Measurements from ENCODE around the gene CNKSR3.

GRCh38 chr6:154359679-154360078 lies 150.8 kb downstream of the CNKSR3 start:
- no peak for TF ChIP-seq CTCF (IDR thresholded peaks at IDR 0.05)
- TF ChIP-seq POLR2A (IDR thresholded peaks at IDR 0.05): no peak
